ENCODE results near the gene TNFSF13.

The TNFSF13 gene

DNA sequence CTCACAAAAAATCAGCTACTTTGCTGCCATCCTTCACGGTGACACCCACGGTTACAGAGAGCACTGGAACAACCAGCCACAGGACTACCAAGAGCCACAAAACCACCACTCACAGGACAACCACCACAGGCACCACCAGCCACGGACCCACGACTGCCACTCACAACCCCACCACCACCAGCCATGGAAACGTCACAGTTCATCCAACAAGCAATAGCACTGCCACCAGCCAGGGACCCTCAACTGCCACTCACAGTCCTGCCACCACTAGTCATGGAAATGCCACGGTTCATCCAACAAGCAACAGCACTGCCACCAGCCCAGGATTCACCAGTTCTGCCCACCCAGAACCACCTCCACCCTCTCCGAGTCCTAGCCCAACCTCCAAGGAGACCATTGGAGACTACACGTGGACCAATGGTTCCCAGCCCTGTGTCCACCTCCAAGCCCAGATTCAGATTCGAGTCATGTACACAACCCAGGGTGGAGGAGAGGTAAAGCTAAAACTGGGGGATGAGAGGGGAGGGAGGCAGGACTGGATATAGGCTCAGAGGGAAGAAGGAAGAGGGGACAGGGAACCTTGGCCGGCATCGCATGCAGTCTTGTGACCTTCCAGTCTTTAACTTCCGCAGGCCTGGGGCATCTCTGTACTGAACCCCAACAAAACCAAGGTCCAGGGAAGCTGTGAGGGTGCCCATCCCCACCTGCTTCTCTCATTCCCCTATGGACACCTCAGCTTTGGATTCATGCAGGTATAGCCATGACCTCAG is 21.5 kb downstream of the TNFSF13 start:
- no peak overlapping the region for H3K4me3 ChIP-seq (ENCODE audit: low read depth, low read length)
- no peak for DNase-seq (ENCODE audit: low read depth)
- TF ChIP-seq CTCF (IDR thresholded peaks at IDR 0.05; ENCODE audit: control insufficient read depth, extremely low read depth, insufficient read depth) = no peak

DNA sequence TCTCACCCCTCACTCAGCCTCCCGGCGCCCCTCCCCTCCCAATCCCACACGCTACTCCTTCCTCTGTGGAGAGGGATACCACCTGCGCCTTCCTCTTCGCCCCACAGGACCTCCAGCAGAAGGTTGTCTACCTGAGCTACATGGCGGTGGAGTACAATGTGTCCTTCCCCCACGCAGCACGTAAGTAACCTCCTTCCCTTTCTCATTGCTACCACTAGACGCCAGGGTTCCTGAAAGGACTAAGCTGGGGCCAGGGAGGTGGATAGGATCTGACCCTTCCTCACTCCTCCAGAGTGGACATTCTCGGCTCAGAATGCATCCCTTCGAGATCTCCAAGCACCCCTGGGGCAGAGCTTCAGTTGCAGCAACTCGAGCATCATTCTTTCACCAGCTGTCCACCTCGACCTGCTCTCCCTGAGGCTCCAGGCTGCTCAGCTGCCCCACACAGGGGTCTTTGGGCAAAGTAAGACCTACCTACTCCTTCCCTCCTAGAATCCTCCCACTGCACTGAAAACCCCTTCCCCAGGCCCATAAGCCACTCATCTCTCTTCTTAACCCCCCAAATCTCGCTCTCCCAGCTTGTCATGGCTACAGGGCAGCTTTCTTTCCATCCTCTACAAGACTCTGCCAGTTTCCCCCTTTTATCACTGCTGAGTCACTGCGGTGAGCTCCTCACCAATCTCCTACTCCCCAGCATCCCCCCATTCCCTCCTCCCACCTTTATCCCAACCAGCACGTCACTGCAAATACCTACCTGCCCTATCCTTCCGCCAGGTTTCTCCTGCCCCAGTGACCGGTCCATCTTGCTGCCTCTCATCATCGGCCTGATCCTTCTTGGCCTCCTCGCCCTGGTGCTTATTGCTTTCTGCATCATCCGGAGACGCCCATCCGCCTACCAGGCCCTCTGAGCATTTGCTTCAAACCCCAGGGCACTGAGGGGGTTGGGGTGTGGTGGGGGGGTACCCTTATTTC is 22.3 kb downstream of the TNFSF13 start:
- no peak for DNase-seq (ENCODE audit: low read depth)
- TF ChIP-seq CTCF (IDR thresholded peaks at IDR 0.05; ENCODE audit: control insufficient read depth, extremely low read depth, insufficient read depth) = no peak
- no peak overlapping the region for H3K4me3 ChIP-seq (ENCODE audit: low read depth, low read length)

DNA sequence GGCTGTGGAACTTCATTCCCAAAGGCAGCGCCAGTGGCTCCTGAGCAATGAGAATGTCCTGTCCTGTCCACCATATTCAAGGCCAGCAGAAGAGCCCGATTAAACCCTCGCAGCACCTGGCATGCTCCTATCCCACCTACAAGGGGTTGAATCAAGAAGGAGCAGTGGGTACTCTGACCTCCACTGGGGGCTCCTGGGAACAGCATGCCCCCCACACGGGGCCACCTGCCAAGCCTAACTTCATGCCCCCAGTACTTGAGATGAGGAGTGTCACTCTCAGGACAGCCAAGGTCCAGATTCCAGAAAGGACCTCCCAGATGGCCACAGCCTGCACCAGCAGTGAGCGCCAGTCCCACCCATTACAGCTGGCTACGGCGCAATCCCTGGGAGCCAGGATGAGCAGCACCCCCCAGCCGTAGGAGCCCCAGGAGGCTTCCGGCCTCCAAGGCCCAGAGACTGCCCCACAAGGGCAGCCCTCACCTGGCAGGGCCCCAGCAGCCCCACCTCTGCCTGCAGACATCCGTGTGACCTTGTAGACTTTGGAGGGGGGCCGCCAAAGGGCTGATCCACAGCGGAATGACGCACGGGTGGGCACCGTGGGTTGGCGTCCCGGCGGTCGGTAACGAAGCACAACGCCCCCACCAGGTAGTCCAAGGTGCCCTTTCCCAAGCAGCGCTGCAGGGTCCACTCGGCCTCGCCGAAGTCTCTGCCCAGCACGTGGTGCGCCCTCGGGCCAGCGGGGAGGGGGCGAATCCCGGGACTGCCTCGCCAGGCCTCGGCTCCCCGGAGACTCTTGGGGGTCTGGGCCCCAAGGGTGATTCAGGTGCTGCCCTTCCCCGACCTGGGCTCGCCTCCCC is 24.1 kb downstream of the TNFSF13 start:
- H3K4me3 ChIP-seq (ENCODE audit: low read depth, low read length) = peak overlapping the region; percentile 91
- DNase-seq (ENCODE audit: low read depth) = no peak
- no peak for TF ChIP-seq CTCF (IDR thresholded peaks at IDR 0.05; ENCODE audit: control insufficient read depth, extremely low read depth, insufficient read depth)

DNA sequence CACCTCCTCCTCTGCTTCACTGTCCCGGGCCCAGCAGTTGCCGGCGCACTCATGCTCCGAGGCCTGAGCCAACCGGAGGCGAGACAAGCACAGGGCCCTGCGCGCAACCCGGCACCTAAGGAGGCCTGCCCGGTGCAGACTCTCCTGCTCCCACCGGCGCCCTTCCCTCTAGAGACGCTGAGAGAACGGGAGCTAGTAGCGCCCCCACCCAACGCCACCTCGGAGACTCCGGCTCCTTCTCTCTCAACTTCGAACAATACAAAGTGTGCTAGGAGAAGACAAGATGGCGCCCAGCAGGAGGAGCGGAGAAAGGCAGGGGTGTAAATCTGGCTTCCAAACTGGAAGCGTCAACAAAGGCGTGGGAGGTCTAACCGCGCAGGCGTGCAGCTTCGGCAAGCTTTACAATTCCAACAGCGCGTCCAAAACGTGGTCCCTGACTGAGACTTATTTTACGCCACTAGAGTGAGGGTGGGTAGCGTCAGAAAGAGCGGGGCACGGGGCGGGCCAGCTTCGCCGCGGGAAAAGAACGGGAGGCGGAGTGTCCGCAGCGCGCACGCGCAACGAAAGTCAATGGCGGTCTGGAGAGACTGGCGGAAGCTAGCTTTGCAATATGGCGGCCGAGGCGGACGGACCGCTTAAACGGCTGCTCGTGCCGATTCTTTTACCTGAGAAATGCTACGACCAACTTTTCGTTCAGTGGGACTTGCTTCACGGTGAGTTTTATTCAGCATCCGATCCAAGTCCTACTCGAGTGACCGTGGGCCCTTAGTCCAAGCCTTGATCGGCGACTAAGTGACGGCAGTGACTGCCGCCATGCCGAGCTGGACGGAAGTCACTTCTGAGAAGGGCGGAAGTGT is 24.9 kb downstream of the TNFSF13 start, which contains the start of gene MPDU1:
MPDU1 (plus strand) TSS at position 600 of the 857 bp plus-strand sequence; CDS start at position 611, 11 bp downstream.
- peak; percentile 97 for DNase-seq (ENCODE audit: low read depth)
- H3K4me3 ChIP-seq (ENCODE audit: low read depth, low read length) = peak within 1 kb of the TSS; percentile 91
- TF ChIP-seq CTCF (IDR thresholded peaks at IDR 0.05; ENCODE audit: control insufficient read depth, extremely low read depth, insufficient read depth) = no peak

- DNase-seq (ENCODE audit: low read depth) = no peak
- peak; percentile 55 for TF ChIP-seq CTCF (IDR thresholded peaks at IDR 0.05; ENCODE audit: control insufficient read depth, extremely low read depth, insufficient read depth)
- no peak overlapping the region for H3K4me3 ChIP-seq (ENCODE audit: low read depth, low read length)
These were observed 28.3 kb downstream of the TNFSF13 start for GRCh38 chr17:7586673-7587419.
